Stimulated activated CD4-positive, alpha-beta T cell treated with anti-CD3 and anti-CD28 coated beads, Interleukin-4, amount 100 ng/mL, for 4 hours (primary cell): Measurements from ENCODE around the gene CACNA2D4.

Experiments
- DNase-seq, 2 experiments: peaks; one replicate each; pipeline ENCODE4 v3.0.0-alpha.2; 2020

CACNA2D4 gene

DNA sequence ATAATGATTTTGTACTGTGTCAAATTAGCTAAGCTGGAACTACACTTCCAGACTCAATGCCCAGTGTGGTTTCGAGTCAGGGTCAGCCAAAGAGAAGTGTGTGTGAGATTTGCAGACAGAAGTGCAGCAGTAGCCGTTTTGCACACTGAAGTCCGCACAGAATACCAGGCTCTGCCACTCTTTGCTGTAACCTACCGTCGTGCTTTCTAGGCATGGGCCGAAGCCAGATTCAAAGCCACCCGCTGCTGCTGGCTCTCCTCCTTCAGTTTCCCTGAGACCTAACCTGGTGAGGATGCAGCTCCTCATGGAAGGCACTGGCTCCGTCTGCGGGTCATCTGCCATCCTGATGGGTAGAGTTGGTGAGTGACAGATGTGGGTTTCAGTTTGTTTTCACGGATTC lies 49.3 kb downstream of the CACNA2D4 start:
- no peak for DNase-seq

DNA sequence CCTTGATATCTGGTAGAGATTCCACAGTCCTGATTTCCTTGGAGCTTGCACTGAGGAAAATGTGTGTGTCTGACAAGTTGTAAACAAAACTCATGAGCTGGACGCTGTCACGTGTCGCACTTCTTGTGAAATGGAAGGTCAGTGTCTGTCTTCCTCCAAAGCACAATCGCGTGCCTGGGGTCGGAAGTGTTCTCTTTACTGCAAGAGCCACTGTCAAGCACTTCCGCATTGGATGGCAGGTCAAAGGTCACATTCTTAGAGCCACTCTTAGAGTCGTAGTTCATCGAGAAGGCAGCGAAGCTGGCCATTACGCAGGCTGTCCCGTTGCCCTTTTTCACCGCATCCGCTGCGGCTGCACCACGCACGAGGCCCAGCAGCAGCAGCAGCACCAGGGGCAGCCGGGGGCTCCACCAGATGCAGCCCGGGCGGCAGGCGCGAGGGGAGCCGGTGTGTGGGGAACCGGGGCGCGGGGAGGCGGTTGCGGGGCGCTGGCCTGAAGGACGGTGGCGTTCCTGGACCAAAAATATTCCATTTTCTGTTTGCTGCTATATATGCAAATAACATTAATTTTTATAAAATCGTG lies 53.1 kb downstream of the CACNA2D4 start:
- DNase-seq, result no peak

DNA sequence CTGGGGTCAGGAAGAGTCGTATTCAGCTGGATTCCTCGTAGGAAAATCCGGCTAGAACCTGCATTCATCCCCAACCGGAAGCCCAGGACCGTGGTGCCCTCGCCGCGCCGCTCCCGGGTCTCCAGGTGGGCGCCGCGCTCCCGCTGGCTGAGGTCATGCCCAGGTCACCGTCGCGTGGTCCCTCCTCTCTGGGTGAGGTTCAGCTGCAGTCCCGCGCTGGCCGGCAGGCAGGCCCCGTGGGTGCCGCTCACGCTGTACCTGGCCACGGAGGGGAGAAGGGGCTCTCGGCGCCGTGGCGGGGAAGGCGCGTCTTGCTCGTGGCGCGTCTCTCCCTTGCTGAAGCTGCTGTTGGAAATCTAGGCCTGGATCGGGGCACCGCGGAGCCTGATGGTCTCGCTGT lies 53.6 kb downstream of the CACNA2D4 start:
- DNase-seq, result no peak

DNA sequence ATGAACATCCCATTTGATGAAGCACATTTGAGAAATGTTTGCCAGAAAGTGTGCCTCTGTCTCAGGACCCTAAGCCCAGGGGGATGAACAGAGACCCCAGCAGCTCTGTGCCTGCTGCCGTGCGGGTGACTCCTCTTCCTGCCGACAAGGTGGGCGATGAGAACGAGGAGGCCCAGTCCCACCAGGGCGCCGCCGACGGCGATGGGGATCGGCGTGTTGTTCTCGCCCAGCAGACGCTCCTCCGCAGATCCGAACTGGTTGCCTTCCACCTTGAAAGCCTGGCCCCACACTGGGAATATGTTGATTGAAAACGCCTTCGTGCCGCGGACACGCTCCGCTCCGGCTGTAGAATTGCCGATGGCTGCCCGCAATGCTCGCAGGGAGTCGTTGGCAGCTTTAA lies 54.0 kb downstream of the CACNA2D4 start:
- no peak for DNase-seq

DNA sequence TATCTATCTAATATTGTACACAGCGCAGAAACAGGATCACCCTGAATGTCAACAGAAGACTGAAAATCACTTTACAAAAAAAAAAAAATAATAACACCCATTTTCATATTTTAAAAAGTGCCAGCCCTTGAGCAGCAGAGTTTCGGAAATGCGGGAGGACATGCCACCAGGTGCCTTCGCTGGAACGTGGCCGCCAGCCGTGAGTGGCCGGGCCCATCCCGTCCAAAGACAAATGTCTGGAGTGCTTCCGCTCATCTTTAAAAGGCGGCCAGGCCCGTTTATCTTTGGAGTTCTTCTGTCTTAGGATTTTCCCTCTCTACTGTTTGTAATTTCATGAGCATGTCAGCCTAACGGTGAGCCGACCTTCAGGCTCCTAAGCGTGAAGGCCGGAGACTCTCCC lies 54.6 kb downstream of the CACNA2D4 start:
- no peak for DNase-seq

DNA sequence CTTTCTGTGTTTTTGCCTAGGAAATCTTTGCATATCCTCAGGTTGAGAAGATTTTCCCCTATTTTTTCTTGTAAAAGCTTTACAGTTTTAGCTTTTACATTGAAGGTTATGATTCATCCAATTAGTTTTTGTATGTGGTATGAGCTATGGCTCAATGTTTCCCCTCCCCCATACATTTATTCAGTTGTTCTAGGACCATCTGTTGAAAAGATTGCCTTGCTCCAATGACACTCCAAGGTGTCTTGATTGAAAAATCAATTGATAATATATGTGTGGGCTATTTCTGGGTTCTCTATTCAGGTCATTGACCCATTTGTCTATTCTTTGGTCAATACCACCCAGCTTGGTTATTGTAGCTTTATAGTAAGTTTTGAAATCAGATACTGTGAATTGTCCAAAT lies 55.5 kb downstream of the CACNA2D4 start:
- no peak for DNase-seq

DNA sequence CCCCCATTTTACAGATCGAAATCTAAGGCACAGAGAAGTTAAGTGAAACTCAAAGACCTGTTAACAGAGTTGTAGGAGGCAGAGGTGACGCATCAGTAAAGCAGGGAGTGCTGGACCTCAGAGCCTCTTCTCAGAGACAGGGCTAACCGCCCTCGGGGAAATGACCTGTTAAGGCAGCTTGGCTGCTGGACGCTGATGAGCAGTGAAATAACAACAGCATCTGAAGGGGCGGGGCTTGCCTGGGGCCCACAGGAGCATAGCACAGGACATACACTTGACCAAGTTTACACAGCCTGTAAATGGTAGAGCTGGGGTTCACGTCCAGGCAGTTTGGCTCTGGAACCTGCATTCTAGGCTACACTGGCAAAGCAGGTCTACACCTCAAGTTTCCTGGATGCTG lies 58.8 kb downstream of the CACNA2D4 start:
- DNase-seq, result no peak

DNA sequence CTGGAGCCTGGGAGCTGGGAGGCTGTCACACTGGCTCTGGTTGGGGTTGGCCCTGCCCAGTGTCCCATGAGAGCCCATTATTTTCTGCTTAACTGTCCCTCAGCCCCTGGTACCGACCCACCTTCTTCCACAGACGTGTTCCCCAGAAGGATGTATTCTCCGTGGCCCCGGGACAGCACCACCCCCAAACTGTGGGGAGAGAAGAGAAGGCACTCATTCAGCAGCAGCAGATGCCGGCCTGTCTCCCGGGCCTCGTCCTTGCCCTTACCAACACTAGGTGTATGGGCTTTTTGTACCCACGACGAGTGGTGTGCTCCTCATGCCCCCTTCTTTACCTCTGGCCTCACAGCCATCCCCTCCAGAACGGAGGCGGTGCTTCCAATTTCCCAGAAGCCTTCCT lies 60.0 kb downstream of the CACNA2D4 start:
- no peak for DNase-seq

DNA sequence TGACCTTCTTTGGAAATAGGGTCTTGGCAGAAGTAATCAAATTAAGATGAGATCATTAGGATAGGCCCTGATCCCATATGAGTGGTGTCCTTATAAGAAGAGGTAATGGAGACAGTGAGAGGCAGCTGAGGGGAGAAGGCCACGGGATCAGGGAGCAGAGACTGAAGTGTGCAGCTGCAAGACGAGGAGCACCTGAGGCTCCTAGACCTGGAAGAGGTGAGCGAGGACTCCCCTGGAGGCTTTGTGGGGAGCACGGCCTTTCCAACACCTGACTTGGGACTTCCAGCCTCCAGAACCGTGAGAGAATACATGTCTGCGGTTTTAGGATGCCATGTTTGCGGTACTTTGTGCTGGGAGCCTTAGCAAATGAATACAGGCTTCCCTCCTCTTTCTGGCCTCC lies 60.6 kb downstream of the CACNA2D4 start:
- DNase-seq, result no peak

DNA sequence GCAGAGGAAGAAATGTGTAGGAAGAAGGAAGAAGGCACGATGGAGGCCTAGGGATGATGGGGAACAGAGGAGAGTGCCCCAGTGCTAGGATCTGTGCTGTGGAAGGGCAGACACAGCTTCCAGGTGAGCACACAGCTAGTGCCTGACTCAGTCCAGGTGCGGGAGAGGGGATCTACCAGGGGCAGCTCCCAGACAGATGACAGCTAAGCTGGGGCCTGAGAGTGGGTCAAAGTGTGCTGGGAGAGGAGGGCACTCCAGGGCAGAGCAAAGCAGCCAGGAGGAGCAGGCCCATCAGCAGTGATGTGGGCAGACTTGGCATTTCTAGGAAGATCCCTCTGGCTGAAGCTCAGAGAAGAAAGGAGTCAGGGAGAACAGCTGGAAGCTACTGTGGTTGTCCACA lies 61.4 kb downstream of the CACNA2D4 start:
- DNase-seq, result no peak

DNA sequence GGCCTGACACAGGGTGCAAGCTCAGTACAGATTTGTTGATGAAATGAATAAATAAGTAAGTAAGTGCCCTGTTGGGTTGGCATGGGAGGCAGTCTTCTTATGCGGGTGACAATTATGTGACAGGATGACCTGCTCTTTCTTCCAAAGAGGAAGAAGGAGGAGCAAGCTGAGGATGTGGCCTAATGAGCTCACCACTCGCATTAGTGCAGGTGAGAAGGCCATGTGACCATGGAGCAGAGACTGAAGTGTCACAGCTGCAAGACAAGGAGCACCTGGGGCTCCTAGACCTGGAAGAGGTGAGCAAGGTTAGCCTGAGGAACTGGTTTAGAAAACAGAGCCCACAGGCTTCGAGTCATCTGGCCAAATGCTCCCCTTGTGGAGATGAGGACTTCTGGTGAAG lies 63.2 kb downstream of the CACNA2D4 start:
- DNase-seq, result no peak

DNA sequence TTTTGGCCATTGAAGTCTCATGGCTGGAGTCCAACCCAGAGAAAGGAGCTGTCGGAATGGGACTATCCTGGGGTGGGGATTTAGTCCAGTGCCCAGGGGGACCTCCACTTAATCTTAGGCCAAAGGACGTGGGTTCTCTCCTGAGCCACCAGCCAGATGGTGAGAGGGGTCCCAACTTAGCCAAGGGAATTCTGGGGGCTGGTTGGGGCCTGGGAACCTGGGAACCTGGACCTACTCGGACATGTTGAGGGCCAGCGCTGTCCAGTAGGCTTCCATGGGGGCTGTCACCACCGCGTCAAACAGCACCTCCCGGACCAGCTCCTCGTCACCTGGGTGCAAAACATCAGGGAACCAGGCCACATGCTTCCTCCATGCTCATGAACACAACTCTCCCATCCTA lies 64.7 kb downstream of the CACNA2D4 start:
- no peak for DNase-seq

DNA sequence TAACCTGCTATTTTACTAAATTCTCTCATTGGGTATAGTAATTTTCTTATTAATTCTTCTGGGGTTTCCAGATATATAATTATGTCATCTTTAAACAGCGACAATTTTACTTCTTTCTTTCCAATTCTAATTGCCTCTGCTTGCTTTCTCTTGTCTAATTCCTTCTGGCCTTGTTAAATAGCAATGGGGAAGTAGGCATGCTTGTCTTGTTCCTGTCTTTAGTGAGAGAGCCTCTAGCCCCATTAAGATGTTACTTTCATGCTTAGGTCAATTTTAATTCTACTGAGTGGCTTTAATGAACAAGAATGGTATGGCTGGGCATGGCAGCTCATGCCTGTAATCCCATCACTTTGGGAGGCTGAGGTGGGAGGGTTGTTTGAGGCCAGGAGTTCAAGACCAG lies 66.4 kb downstream of the CACNA2D4 start:
- no peak for DNase-seq

DNA sequence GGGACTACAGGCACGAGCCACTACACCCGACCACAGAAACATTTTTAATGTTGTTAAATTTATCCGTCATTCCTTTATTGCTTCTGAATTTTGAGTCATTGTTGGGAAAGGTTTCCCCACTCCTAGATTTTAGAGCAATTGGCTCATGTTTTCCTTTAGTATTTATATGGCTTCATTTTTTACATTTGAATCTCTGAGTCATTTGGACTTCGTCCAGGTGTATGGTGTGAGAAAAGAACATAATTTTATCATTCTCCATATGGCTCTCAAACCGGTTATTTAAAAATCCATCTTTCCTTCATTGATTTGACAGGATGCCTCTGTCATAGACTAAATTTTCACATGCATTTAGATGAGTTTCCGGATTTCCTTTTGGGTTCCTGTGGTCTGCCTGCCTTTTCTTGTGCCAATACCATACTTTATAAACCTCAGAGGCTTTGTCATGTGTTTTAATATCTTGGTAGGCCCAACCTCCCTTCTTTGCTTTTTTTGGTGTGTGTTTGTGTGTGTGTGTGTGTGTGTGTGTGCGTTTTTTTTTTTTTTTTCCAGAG lies 67.2 kb downstream of the CACNA2D4 start:
- DNase-seq, result no peak

DNA sequence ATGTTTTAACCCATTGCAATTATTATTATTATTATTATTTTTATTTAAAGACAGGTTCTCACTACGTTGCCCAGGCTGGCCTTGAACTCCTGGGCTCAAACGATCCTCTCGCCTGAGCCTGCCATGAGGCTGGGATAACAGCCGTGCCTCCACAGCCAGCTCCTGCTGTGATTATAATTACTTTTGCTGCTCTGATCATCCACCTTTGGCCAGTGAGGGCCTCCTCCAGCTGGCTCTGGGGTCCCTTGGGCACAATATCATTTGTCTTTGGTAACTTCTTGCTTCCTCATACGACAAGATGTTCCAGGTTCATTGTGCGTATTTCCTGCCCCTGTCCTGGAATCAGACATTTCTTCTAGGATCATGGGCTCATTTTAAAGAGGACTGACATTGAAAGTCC lies 69.7 kb downstream of the CACNA2D4 start:
- no peak for DNase-seq

DNA sequence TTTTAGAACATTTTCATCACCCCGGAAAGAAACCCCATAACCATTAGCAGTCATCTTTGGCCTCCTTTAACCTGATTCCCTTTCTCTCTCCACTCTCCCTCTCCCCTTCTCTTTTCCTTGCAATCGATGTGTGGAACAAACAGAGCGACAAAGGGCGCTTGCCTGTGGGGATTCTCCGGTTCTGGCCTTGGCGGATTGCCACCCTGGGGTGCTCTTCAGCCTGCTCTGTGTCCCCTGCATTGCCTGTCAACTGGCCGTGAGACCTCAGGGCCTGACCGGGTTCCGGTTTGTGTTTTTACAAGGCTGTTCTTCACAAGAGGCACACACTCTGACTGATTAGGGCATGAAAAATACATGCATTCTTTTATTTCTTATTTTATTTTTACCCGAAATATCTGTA lies 70.3 kb downstream of the CACNA2D4 start:
- no peak for DNase-seq

DNA sequence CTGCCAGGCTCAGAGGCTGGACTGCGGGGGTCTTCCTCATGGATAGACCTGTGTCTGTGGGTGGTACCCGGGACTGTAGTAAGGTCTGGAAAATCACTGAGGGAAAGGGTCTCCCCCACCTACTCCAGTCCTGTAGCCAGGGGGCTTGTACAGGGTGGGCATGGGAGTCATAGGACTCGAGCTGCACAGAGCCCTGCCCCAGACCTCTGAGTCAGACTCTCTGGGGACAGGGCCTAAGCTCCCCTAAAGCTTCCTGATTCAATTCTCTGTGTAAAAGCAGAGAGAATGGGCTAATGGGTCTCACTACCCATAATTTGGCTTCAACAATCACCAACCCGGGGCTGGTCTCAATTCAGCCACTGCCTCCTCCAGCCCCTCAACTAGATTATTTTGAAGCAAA lies 71.0 kb downstream of the CACNA2D4 start:
- DNase-seq, result no peak

DNA sequence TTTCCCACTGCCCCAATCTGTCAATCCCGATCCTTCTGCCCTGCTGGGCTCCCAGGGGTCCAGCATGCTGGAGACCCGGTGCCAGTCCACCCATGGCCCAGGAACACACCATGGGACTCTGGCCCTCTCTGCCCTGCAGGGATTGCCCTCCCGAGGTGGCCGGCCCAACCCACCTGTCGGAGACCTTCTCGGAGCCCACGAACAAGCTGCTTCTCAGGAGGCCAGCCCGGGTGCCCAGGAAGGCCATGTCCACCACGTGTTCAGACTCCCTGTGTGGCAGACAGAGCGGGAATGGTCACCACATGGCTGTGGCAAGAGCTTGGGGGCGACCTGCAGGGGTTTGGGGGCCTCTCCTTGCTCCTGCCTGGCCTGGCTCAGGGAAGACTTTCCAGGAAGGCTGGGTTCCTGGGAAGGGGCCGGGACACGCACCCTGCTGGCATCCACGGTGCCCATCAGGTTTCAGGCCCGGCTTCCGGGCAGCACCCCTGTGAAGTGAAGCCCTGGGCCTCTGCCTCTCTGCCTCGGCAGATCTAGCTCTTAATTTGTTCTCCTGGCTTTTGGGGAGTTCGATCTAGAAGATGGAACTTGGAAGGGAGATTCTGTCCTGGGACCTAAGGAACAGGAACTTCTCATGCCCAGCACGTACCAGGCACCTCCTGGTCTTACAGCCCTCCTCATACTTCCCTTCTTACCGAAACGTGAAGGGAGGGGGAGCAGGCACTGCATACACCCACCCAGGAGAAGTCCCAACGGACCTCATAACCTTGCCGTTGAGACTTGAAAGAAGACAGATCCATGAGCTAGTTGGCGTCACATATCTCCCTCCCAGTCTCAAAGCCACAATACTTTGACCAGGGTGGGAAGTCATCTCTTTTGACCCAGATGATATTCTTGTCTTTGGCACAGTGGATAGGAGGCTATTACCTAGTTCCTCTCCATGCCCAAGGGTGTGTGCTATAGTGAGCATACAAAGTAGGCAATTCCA lies 71.7 kb downstream of the CACNA2D4 start:
- DNase-seq, result no peak

DNA sequence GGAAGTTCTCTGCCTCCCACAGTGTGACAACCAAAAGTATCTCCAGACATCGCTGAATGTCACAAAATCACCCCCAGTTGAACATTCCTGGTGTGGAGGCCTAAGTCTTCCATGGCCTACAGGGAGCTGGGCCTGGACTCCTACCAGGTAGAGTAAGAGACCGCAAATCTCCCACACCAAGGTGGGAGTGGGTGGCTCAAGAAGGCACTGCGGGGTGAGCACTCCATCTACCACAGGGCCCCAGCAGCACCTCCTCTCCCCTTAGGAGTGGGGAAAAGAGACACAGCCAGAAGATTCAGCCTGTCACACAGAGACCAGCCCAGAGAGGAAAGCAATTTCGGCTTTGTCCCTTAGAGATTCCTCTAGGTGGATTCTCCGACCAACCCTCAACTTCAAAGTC lies 72.6 kb downstream of the CACNA2D4 start:
- DNase-seq, result no peak

DNA sequence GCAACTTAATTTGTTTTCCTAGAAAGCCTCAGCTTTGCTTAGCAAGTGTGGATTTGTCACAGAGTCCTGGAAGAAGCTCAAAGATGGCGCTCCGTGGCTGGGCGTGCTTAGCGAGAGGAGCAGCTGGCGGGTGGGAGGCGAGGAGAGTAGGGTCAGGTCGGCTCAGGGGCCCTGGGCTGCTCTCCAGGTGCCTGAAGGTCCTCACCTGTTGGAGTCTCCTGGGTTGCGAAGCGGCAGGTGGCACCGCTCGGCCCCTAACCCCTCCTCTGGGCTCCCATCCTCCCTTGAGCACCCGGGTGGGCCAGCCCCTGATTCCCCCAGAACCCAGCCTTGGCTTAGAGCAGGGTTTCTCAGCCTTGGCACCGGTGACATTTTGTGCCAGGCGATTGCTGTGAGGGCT lies 73.0 kb downstream of the CACNA2D4 start:
- no peak for DNase-seq

DNA sequence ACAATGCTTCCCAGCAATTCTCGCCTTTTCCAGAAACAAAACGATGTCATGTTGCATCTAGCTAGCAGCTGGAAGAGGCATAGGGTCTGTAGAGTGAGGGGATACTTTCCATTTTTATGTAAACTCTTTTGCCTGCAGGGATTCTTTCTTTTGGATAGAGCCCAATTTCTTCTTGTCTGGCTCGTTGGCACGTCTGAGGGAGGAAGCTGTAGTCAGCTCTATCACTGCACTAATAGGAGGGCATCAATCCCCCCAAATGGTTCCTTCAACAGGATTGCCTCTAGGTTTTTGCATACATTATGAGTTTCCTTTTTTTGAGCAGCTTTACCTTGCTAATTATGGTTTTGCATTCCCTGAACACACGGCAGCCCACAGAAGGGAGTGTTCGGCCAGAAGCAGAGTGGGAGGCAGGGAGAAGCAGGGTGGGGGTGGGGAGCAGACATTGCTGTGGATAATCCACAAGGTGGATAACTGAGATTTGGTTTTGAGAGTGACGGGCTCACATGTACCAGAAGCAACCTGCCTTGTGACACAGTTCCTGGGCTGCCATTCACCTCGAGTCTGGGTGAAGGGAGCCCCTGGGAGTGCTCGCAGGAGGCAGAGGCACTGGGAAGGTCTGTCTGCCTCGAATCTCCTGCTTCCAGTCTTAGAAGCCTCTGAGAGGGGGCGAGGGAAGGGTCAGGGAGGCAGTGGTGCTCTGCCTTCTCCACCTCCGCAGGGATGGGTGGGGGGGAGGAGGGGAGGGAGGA lies 73.6 kb downstream of the CACNA2D4 start:
- DNase-seq, result no peak

DNA sequence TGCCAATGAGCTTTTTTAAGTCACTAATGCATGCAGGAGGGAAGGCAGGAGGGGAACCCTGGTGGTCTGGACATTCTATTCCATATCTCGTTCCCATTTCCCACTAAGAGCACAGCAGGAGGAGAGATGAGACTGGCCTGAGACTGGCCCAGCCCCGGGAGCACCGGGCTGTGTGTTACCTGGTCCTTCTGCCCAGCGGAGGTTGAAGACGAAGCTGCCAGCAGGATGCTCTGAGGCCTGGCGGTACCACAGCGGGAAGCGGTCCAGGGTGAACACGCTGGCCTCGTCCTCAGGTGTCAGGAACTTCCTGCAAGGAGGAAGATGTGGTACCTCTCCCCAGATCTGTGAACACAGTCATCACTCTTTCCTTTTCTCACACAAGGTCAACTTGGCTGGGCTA lies 74.2 kb downstream of the CACNA2D4 start:
- DNase-seq, result no peak

DNA sequence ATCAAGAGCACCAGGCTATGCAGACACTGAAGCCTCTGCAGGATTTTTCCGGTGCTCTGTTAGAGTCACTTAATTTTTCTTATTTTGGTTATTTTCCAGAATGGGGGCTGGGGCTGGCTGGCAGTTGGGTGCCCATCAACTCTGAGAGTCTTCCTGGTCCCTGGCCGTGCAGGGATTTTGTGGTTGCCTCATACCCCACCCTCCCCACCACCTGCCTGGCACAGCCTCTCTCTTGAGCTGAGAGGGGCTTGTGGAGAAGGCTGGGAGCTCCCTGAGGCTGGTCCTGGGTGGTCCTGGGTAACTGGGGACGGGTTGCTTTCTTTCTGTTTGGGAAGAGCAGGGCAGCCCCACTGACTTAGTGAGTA lies 74.8 kb downstream of the CACNA2D4 start:
- no peak for DNase-seq
